ENCODE results near the gene SLC38A10.

GRCh38 chr17:81267390-81268067 is 27.6 kb downstream of the SLC38A10 start:
- TF ChIP-seq POLR2A (IDR thresholded peaks at IDR 0.05; ENCODE audit: low read depth, low read length), result no peak
- no peak for TF ChIP-seq CTCF (conservative IDR thresholded peaks at IDR 0.05; ENCODE audit: low read depth, low read length)
- TF ChIP-seq MAFK (IDR thresholded peaks at IDR 0.05; ENCODE audit: low read depth, low read length), result no peak
- TF ChIP-seq MXI1 (IDR thresholded peaks at IDR 0.05; ENCODE audit: borderline replicate concordance, low read depth, low read length), result no peak
- TF ChIP-seq ELK1 (IDR thresholded peaks at IDR 0.05; ENCODE audit: borderline replicate concordance, low read depth, low read length), result no peak

All from IMR-90 (cell line).